Fibroblast of lung (primary cell): ENCODE results near the gene RRBP1. TPM values are rescaled to one million over a fixed set of nuclear protein-coding genes. Genes with fewer than 3 reads are reported as not detected.

ENCODE experiments used
- DNase-seq, 2 donors: peaks; one replicate each; pipeline versions ENCODE4 v3.0.0 to v3.0.0-alpha.2; 2010; ENCODE audit warnings: low read depth in 2 of 2
- H2AFZ ChIP-seq: 2 replicates; pipeline ENCODE4 v1.5.1; 2012; ENCODE audit warnings: low read length, control low read depth, inconsistent platforms
- H3K27ac ChIP-seq: 2 replicates; pipeline ENCODE4 v1.5.1; 2011; ENCODE audit warnings: low read length, control low read depth; ENCODE audit not compliant: insufficient read depth
- H3K27me3 ChIP-seq: 2 replicates; pipeline ENCODE4 v1.5.1; 2011; ENCODE audit warnings: mild to moderate bottlenecking, low read length; ENCODE audit not compliant: control insufficient read depth, insufficient read depth
- H3K36me3 ChIP-seq: 2 replicates; pipeline ENCODE4 v1.5.1; 2011; ENCODE audit warnings: low read length; ENCODE audit not compliant: control insufficient read depth, insufficient read depth
- H3K4me1 ChIP-seq: 2 replicates; pipeline ENCODE4 v1.5.1; 2011; ENCODE audit warnings: low read length; ENCODE audit not compliant: control insufficient read depth, insufficient read depth; ENCODE audit errors: extremely low read depth
- H3K4me2 ChIP-seq: 2 replicates; pipeline ENCODE4 v1.5.1; 2011; ENCODE audit warnings: low read length, control low read depth; ENCODE audit not compliant: insufficient read depth; ENCODE audit errors: extremely low read depth
- H3K4me3 ChIP-seq, 4 experiments: fragments of 200-600 bp in 1 of 4; sonication (generic) in 1 of 4; replicated peaks in 1 of 4; 2 replicates each; pipeline ENCODE4 v1.5.1; 2011 to 2016; ENCODE audit warnings: low read length in 4 of 4, low read depth in 3 of 4, mild to moderate bottlenecking in 3 of 4, control low read depth in 2 of 4, inconsistent platforms in 1 of 4, mixed read lengths in 1 of 4; ENCODE audit not compliant: insufficient read depth in 1 of 4; ENCODE audit errors: control extremely low read depth in 1 of 4
- H3K79me2 ChIP-seq: 2 replicates; pipeline ENCODE4 v1.5.1; 2012; ENCODE audit warnings: mild to moderate bottlenecking, low read length, inconsistent platforms; ENCODE audit not compliant: control insufficient read depth, insufficient read depth
- H3K9ac ChIP-seq: 2 replicates; pipeline ENCODE4 v1.5.1; 2011; ENCODE audit warnings: mild to moderate bottlenecking, low read length, control low read depth; ENCODE audit not compliant: insufficient read depth
- H3K9me3 ChIP-seq: 2 replicates; pipeline ENCODE4 v1.5.1; 2012; ENCODE audit warnings: low read depth, low read length; ENCODE audit not compliant: control insufficient read depth, insufficient read depth
- H4K20me1 ChIP-seq: 2 replicates; pipeline ENCODE4 v1.5.1; 2011; ENCODE audit warnings: low read length; ENCODE audit not compliant: control insufficient read depth, insufficient read depth; ENCODE audit errors: extremely low read depth
- EZH2 ChIP-seq: IDR thresholded peaks from 2 replicates; pipeline ENCODE4 v1.5.1; 2012; ENCODE audit warnings: low read length, control low read depth, mild to moderate bottlenecking; ENCODE audit errors: missing control alignments
- polyA plus RNA-seq, 2 donors: library from polyadenylated mRNA; depleted of rRNA in 1 of 2; stranded (reverse) in 1 of 2; unstranded in 1 of 2; fragments of >200 nt; gene quantifications; 2 replicates each; pipeline ENCODE4 v1.2.1, GENCODE V29; 2011 to 2012; ENCODE audit warnings: missing spikeins in 1 of 2
- total RNA-seq: library from RNA; depleted of rRNA; stranded (reverse); fragments of >200 nt; gene quantifications from 2 replicates; pipeline ENCODE4 v1.2.1, GENCODE V29; 2014
- TF ChIP-seq, protein P1 (sequence below), 2 donors: IDR thresholded peaks in 1 of 2; conservative IDR thresholded peaks in 1 of 2; 1 replicate in 1 of 2; 2 replicates in 1 of 2; pipeline ENCODE4 v1.5.1; 2011 to 2012; ENCODE audit warnings: low read length in 2 of 2, control low read depth in 1 of 2, inconsistent platforms in 1 of 2, low read depth in 1 of 2, mild to moderate bottlenecking in 1 of 2

The RRBP1 gene
- total and polyA plus RNA-seq, 2 donors (not counting 1 experiment from before 2014, with no cell fraction given): 169 to 233 TPM

DNA sequence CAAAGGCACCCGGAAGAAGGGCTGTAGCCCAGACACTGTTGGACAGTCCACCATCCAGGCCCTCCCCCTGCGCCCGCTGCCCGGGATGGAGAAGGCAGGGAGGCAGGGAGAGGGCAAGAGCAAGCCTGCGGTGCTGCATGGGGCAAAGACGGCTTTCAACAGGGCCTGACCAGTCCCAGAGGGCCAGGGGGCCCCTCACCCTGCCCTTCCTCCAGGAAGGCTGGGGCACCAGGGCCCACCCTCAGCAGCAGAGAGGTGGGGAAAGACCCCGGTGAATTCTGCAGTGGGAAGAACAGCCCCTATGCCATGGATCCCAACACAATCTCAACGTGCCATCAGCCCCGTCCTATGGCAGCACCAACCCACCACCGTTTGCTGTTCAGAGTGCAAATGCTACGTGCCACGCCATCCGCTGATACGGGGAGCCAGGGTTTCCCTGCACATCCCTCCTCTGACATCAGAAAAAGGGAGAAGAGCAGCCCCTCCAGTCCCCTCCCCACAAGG lies 41.1 kb downstream of the RRBP1 start:
- no peak overlapping the region for H3K9ac ChIP-seq
- peaks cover 16% of the 10 kb centered on the region for H3K4me1 ChIP-seq
- no peak for TF ChIP-seq EZH2
- TF ChIP-seq, protein P1, sequence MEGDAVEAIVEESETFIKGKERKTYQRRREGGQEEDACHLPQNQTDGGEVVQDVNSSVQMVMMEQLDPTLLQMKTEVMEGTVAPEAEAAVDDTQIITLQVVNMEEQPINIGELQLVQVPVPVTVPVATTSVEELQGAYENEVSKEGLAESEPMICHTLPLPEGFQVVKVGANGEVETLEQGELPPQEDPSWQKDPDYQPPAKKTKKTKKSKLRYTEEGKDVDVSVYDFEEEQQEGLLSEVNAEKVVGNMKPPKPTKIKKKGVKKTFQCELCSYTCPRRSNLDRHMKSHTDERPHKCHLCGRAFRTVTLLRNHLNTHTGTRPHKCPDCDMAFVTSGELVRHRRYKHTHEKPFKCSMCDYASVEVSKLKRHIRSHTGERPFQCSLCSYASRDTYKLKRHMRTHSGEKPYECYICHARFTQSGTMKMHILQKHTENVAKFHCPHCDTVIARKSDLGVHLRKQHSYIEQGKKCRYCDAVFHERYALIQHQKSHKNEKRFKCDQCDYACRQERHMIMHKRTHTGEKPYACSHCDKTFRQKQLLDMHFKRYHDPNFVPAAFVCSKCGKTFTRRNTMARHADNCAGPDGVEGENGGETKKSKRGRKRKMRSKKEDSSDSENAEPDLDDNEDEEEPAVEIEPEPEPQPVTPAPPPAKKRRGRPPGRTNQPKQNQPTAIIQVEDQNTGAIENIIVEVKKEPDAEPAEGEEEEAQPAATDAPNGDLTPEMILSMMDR (conservative IDR thresholded peaks at IDR 0.05 in 1 of 2, IDR thresholded peaks at IDR 0.05 in 1 of 2; ENCODE audit: low read depth in 1 of 2, low read length in 2 of 2): no peak
- DNase-seq: no peak
- no peaks in the 10 kb centered on the region for H3K9me3 ChIP-seq
- H3K36me3 ChIP-seq: peaks cover 51% of the 10 kb centered on the region
- H3K27me3 ChIP-seq: no peaks in the 10 kb centered on the region
- peaks cover 87% of the 10 kb centered on the region for H3K79me2 ChIP-seq
- no peak overlapping the region for H3K4me3 ChIP-seq
- H2AFZ ChIP-seq: no peak overlapping the region
- peaks cover 6% of the 10 kb centered on the region for H4K20me1 ChIP-seq
- no peak overlapping the region for H3K27ac ChIP-seq
- H3K4me2 ChIP-seq: no peak overlapping the region

GRCh38 chr20:17640146-17640874 lies 41.7 kb downstream of the RRBP1 start:
- peaks cover 6% of the 10 kb centered on the region for H4K20me1 ChIP-seq
- peaks cover 81% of the 10 kb centered on the region for H3K79me2 ChIP-seq
- no peak overlapping the region for H3K9ac ChIP-seq
- peaks cover 51% of the 10 kb centered on the region for H3K36me3 ChIP-seq
- peaks cover 20% of the 10 kb centered on the region for H3K4me1 ChIP-seq
- H3K9me3 ChIP-seq: no peaks in the 10 kb centered on the region
- no peak for DNase-seq
- H2AFZ ChIP-seq: no peak overlapping the region
- H3K4me3 ChIP-seq: no peak overlapping the region
- no peaks in the 10 kb centered on the region for H3K27me3 ChIP-seq
- TF ChIP-seq EZH2: no peak
- TF ChIP-seq, protein P1 (conservative IDR thresholded peaks at IDR 0.05 in 1 of 2, IDR thresholded peaks at IDR 0.05 in 1 of 2; ENCODE audit: low read depth in 1 of 2, low read length in 2 of 2): no peak
- no peak overlapping the region for H3K4me2 ChIP-seq
- H3K27ac ChIP-seq: no peak overlapping the region

DNA sequence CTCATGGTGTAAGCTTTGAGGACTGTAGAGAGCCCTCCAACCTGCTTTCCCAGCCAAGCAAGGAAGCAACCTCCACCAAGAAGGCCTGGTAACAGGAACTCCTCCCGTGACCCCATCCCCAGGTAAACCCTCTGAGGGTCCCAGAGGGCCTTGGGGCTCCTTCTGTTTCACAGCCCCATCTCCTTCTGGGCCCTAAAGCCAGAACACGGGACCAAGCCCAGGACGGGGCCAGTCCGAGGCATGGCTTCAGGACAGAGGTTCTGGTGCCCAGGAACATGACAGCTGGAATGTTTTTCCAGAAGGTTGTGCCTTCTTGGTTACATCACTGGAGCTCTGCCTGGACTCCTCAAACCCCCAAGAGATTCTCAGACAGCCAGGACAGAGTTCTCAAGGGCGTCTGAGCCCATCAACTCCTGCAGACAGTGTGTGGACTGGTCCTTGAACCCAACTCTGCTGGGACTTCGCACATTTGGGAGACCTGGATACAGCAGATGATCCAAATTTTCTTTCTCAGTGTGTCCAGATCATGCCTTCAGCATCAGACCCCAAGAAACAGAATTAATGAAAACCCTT lies 43.1 kb downstream of the RRBP1 start:
- no peak overlapping the region for H3K4me3 ChIP-seq
- no peak overlapping the region for H2AFZ ChIP-seq
- no peak for TF ChIP-seq EZH2
- TF ChIP-seq, protein P1 (conservative IDR thresholded peaks at IDR 0.05 in 1 of 2, IDR thresholded peaks at IDR 0.05 in 1 of 2; ENCODE audit: low read depth in 1 of 2, low read length in 2 of 2): no peak
- no peak overlapping the region for H3K9ac ChIP-seq
- no peak overlapping the region for H3K4me2 ChIP-seq
- no peaks in the 10 kb centered on the region for H3K9me3 ChIP-seq
- peaks cover 62% of the 10 kb centered on the region for H3K36me3 ChIP-seq
- peaks cover 23% of the 10 kb centered on the region for H3K4me1 ChIP-seq
- H4K20me1 ChIP-seq: peaks cover 4% of the 10 kb centered on the region
- H3K27me3 ChIP-seq: no peaks in the 10 kb centered on the region
- no peak overlapping the region for H3K27ac ChIP-seq
- DNase-seq: no peak
- peaks cover 70% of the 10 kb centered on the region for H3K79me2 ChIP-seq
